Head of caudate nucleus (tissue), 42 donors: ENCODE measurements around the gene SEPTIN5.
A peak's percentile ranks its signal among the peaks of the same experiment; 100 is the strongest.

Experiments
- DNase-seq, 42 donors: peaks; one replicate each; pipeline versions ENCODE4 v3.0.0 to v3.0.0-alpha.2; 2020 to 2021; ENCODE audit warnings: mixed read lengths in 7 of 42
- intact Hi-C: fragments of 100-400 bp; cut with DNase I; formaldehyde crosslinking; loops from one replicate; pipeline ENCODE4 v1.15.0; 2022

The SEPTIN5 gene

GRCh38 chr22:19753090-19753842 is 39.0 kb downstream of the SEPTIN5 start:
- DNase-seq, result no peak

GRCh38 chr22:19753996-19754700 is 39.8 kb downstream of the SEPTIN5 start:
- intact Hi-C loops, result no loop called here
- DNase-seq, result no peak

More at GRCh38 chr22:19753090-19753842, 39.0 kb downstream of the SEPTIN5 start:
- intact Hi-C loops, result no loop called here

- intact Hi-C loops, result no loop called here
- DNase-seq, result no peak
These were observed 40.4 kb downstream of the SEPTIN5 start for GRCh38 chr22:19754701-19755144.

GRCh38 chr22:19755145-19755710 is 40.9 kb downstream of the SEPTIN5 start:
- DNase-seq, result no peak
- intact Hi-C loops, result no loop called here

GRCh38 chr22:19755722-19756287 is 41.5 kb downstream of the SEPTIN5 start:
- DNase-seq, result no peak
- intact Hi-C loops, result no loop called here

- intact Hi-C loops, result no loop called here
- peak in 26 of 42 donors; percentile 9 to 58 (median 32) for DNase-seq
These were observed 42.2 kb downstream of the SEPTIN5 start for GRCh38 chr22:19756288-19757128.

- no peak for DNase-seq
- intact Hi-C loops, result no loop called here
These were observed 43.1 kb downstream of the SEPTIN5 start for GRCh38 chr22:19757140-19757984.

- no peak for DNase-seq
- intact Hi-C loops, result no loop called here
These were observed 43.9 kb downstream of the SEPTIN5 start for GRCh38 chr22:19757985-19758895.

- intact Hi-C loops, result no loop called here
These were observed 44.7 kb downstream of the SEPTIN5 start for GRCh38 chr22:19758896-19759426.

GRCh38 chr22:19759427-19760057 is 45.2 kb downstream of the SEPTIN5 start:
- intact Hi-C loops, result no loop called here

More at GRCh38 chr22:19758896-19759426, 44.7 kb downstream of the SEPTIN5 start:
- no peak for DNase-seq

GRCh38 chr22:19760058-19760950 is 46.0 kb downstream of the SEPTIN5 start, which contains the start of gene TBX1:
Gene TBX1, plus strand, starts transcription at chr22:19760778. Its CDS starts 66 bp downstream, at chr22:19760844.
- DNase-seq, result no peak
- intact Hi-C loops, result no loop called here

More at GRCh38 chr22:19759427-19760057, 45.2 kb downstream of the SEPTIN5 start:
- DNase-seq, result no peak

- no peak for DNase-seq
- intact Hi-C loops, result no loop called here
These were observed 46.8 kb downstream of the SEPTIN5 start for GRCh38 chr22:19760951-19761724.

- intact Hi-C loops, result no loop called here
- no peak for DNase-seq
These were observed 47.6 kb downstream of the SEPTIN5 start for GRCh38 chr22:19761725-19762567.
